T-helper 9 cell (primary cell): Measurements from ENCODE around the gene ASCC3.

Source experiments
- DNase-seq: peaks from one replicate; pipeline ENCODE4 v3.0.0-alpha.2; 2020

ASCC3 gene

DNA sequence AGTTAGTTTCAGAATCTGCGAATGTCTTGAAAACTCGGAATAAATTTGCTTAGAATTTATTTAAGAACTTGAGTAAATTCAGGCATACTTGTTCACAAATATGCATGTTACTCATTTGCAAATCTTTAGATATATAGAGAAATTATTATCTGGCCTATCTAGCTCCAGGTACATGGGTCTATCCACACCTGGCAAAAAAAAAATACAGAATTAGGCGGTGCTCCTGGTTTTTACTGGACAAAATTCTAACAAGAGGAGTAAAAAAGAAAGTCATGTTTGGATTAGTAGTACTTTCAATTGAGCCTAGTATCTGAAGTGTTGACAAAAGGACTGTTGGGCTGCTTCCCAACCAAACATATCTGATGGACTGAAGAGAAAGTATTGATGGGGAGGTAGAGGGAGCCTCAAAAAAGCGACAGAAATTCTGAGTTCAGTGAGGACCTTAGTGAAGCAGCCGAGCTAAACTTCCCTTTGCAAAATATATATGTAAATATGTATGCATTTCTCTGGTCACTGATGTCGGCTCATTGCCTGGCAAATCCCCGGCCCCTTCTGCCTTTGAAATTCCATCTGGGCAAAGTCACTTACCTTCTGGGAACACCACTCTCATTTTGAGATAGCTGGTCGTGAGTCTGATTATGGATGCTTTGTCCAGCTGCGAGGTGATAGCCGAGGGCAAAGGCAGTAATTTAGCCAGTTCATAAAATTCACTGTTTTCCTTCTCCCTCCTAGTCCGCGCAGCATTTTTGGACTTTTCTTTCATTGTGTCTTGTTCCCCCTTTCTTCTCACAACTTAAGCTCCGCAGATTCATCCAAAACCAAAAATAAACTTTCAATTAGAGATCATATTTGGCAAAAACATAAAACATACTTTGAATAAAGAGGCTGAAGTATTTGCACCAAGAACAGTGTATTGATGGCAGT, 418.2 kb downstream of the ASCC3 start:
- DNase-seq = no peak

DNA sequence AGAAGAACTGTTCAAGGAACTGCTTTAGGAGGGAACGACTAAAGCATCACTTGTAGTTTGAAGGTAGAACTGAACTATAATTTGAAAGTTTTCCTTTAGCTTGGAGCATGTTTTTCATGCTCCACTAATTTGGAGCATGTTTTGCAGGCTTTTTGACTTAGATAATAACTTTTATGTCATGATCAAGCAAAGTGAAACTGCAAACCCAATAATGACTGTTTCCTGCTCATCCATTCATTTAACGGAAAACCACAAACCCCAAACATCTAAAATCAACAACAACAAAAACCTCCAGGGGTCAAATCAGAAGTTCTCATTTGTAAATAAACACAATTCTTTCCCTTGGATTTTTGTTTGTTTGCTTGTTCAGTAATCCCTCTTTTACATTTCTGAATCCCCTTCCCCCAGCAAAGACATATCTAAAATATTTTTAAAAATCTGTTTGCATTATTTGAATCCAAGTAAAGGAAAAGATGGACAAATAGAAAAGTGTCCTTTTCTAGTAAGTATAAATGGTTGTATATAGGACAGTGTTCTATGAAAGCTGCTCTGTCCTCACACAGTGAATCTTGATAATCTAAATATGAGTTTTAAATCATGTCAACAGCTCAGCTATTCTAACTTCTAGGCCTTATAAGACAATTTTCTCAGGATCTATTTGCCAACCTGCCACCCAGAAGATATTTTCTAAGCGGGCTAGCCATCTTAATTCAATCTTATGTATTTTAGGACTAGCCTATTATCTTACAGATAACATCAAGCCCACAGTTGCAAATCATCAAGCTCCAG, 419.0 kb downstream of the ASCC3 start:
- DNase-seq = no peak

DNA sequence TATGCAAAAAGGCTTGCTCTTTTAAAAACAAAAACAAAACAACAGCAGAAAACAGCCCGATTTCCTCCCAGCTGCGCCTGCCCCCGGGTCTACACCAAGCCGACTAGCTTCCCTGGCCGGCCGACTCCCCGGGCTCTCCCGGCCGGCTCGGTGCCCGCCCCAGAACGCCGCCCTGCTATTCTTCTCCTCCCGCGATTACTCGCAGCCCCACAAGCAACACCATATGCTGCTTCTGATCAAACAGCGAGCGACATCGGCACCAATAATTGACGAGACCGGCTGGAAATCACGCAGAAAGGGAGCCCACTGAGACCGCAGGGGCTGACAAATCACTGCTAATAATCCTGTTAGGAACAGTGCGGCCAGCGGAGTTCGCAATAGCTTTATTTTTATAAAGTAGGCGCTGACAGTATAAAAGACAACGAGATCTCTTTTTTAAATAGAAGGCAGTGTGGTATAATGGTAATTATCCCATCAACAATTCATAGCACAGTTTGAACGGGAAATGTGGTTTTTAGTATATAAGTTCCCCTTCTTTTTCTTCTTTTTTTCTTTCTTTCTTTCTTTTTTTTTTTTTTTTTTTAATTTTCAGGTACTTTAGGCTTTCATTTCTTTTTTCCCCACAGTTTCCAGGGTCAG, 419.7 kb downstream of the ASCC3 start:
- no peak for DNase-seq

DNA sequence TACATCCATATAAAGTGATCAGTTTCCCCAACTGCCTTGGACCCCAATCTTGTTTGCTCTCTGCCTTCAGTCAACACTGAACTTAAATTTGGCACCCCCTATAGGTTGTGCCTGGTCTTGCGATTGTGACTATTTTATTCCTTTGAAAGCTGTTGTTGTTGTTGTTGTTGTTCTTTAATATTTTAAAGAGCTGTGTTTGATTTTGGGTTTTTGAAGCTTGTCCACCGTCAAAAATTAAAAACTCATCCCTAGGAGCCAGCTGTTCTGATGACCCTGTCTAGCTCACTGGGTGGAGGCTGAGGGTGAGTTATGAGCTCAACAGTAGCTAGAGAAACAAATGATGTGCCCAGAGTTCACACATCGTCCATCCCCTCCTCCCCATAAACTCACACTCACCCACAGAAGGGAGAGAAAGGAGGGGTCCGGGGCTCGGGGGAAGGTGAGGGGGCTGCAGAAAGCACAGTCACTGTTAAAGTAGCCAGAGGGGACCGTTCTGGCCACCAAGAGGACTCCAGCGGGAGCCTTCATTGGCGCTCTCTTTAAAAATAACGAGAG, 420.4 kb downstream of the ASCC3 start:
- DNase-seq = no peak

DNA sequence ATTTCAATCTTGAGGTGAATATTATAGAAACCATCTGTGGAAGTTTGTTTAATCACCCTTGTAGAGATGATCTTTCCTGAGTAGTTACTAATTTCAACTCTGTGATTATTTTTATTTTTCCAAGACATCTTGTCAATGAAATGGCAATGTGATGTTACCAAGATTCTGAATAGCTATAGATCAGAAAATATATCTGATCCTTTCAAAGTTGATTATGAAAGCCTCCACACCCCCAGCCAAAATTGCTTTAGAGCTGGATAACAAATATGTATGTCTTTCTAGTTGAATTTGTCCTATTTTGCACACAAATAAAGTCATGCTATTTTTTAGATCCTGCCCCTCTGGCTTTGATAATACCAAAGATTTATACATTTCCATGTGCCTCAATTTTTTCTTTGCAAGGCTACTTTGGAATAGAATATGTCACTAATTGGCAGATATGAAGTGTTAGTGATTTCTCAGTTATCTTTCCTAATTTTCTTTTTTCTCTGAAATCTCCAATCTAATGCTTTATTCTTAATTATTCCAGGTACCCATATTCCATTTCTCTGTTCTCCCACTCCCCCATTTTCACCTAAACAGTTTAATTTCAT, 421.4 kb downstream of the ASCC3 start:
- DNase-seq = no peak

DNA sequence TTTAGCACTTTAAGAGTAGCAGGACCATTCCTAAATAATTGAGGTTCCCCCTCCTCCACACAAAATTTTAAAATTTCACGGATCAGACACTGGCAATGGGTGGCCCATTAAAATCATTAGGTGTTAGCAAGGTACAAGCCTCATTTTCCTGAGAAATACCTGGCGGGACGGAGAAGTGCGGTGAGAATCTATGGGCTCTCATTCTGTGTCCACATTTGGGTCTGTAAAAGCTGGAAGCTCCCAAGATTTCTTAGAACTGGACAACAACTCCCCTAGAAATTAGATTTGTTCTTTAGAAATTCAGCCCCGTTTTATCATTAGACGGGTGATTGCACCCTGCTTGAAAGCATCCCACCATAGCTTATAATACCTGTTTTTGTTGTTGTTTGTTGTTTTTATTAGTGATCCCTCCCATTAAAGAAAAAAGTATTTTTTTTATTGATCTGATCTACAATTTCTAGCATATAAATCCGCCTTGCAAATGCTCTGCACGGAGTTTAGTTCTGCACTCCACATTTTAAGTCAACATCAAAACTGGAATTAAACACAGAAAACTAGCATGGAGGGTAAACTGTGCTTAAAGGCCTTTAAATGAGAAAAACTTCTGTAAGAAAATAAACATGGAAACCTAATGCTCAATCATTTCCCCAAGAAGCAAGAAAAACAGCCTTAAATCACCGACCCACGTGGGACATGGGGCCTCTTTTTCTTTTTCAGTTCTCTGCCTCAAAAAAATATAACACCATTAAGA, 422.1 kb downstream of the ASCC3 start:
- no peak for DNase-seq
